H1 (cell line): ENCODE results near the gene CSKMT. TPM values are rescaled to one million over a fixed set of nuclear protein-coding genes. Genes with fewer than 3 reads are reported as not detected.

Experiments used
- BACH1 ChIP-seq: IDR thresholded peaks from 2 replicates; pipeline ENCODE4 v1.6.1; 2012; ENCODE audit warnings: low read length, improper control_type of control experiment
- BCL11A ChIP-seq, 2 experiments: IDR thresholded peaks; one replicate each; pipeline ENCODE4 v1.6.1; 2011; ENCODE audit warnings: low read depth in 2 of 2, low read length in 2 of 2, mild to moderate bottlenecking in 2 of 2
- CBX8 ChIP-seq: fragments of 300-800, 300-1000 bp; sonication (generic); IDR thresholded peaks from 2 replicates; pipeline ENCODE4 v1.7.1; 2016; ENCODE audit warnings: low read depth, low read length, borderline replicate concordance
- CHD1 ChIP-seq: IDR thresholded peaks from 2 replicates; pipeline ENCODE4 v1.6.1; 2012; ENCODE audit warnings: low read depth, low read length, improper control_type of control experiment
- CTBP2 ChIP-seq: IDR thresholded peaks from 2 replicates; pipeline ENCODE4 v1.7.0; 2011; ENCODE audit warnings: borderline replicate concordance, mild to moderate bottlenecking, moderate library complexity, mixed read lengths, low read length; ENCODE audit not compliant: insufficient read depth, insufficient read length
- E2F6 ChIP-seq: IDR thresholded peaks from 2 replicates; pipeline ENCODE4 v1.6.1; 2012; ENCODE audit warnings: inconsistent platforms
- EP300 ChIP-seq, 2 experiments: IDR thresholded peaks; 1 replicate in 1 of 2; 2 replicates in 1 of 2; pipeline ENCODE4 v1.6.1; 2011 to 2012; ENCODE audit warnings: low read depth in 2 of 2, low read length in 2 of 2, mild to moderate bottlenecking in 2 of 2, borderline replicate concordance in 1 of 2, inconsistent platforms in 1 of 2, moderate library complexity in 1 of 2
- HDAC2 ChIP-seq, 2 experiments: fragments of 300-600 bp in 1 of 2; sonication (generic) in 1 of 2; IDR thresholded peaks; 2 replicates each; pipeline ENCODE4 v1.6.1; 2011 to 2012; ENCODE audit warnings: low read depth in 2 of 2, low read length in 2 of 2, mild to moderate bottlenecking in 2 of 2, moderate library complexity in 2 of 2, borderline replicate concordance in 1 of 2, inconsistent platforms in 1 of 2
- HDAC6 ChIP-seq: IDR thresholded peaks from one replicate; pipeline ENCODE4 v1.7.1; 2012; ENCODE audit warnings: low read depth, mild to moderate bottlenecking, inconsistent platforms, low read length, moderate library complexity
- KDM1A ChIP-seq: fragments of 200-600, 300-600 bp; sonication (generic); IDR thresholded peaks from 2 replicates; pipeline ENCODE4 v1.7.1; 2016; ENCODE audit warnings: mild to moderate bottlenecking, low read length, borderline replicate concordance
- KDM4A ChIP-seq: IDR thresholded peaks from one replicate; pipeline ENCODE4 v1.7.1; 2012; ENCODE audit warnings: low read depth, mild to moderate bottlenecking, moderate library complexity, low read length, inconsistent platforms; ENCODE audit not compliant: severe bottlenecking
- NANOG ChIP-seq: IDR thresholded peaks from 2 replicates; pipeline ENCODE4 v1.6.1; 2011; ENCODE audit warnings: low read length, low read depth, mild to moderate bottlenecking, inconsistent platforms; ENCODE audit not compliant: insufficient read depth, poor library complexity, severe bottlenecking
- POLR2A ChIP-seq, 2 experiments: IDR thresholded peaks; 1 replicate in 1 of 2; 2 replicates in 1 of 2; pipeline ENCODE4 v1.6.1; 2011; ENCODE audit warnings: low read depth in 2 of 2, low read length in 2 of 2, mild to moderate bottlenecking in 2 of 2; ENCODE audit errors: control extremely low read depth in 1 of 2
- POLR2AphosphoS5 ChIP-seq: IDR thresholded peaks from 2 replicates; pipeline ENCODE4 v1.6.1; 2011; ENCODE audit warnings: low read depth, low read length
- SAP30 ChIP-seq: fragments of 300-600 bp; sonication (generic); IDR thresholded peaks from 2 replicates; pipeline ENCODE4 v1.7.1; 2012; ENCODE audit warnings: low read length, moderate library complexity, mild to moderate bottlenecking, inconsistent platforms; ENCODE audit not compliant: insufficient read depth, insufficient replicate concordance
- SIRT6 ChIP-seq: IDR thresholded peaks from one replicate; pipeline ENCODE4 v1.7.1; 2012; ENCODE audit warnings: low read length, inconsistent platforms
- SP4 ChIP-seq: IDR thresholded peaks from 2 replicates; pipeline ENCODE4 v1.6.1; 2012; ENCODE audit warnings: low read length, inconsistent platforms
- SUZ12 ChIP-seq: fragments of 200-600 bp; sonication (generic); IDR thresholded peaks from 2 replicates; pipeline ENCODE4 v1.6.1; 2012; ENCODE audit warnings: mild to moderate bottlenecking, inconsistent platforms, low read length, moderate library complexity, mixed read lengths
- TAF7 ChIP-seq: optimal IDR thresholded peaks from 2 replicates; pipeline ENCODE3; 2011; ENCODE audit warnings: low read depth, mild to moderate bottlenecking, inconsistent platforms, low read length, moderate library complexity, borderline replicate concordance
- polyA plus RNA-seq, 7 experiments: library from polyadenylated mRNA; depleted of rRNA in 3 of 7; stranded (reverse) in 5 of 7; unstranded in 2 of 7; fragments of >200 nt in 5 of 7; fragments of 200-250 nt in 2 of 7; gene quantifications; 1 replicate in 5 of 7; 2 replicates in 1 of 7; 4 replicates in 1 of 7; pipeline versions ENCODE4 v1.2.1 to v1.2.3, GENCODE V29; 2011 to 2013; ENCODE audit warnings: missing spikeins in 2 of 7, mixed read lengths in 2 of 7
- total RNA-seq: library from RNA; stranded (reverse); fragmentation: NEBNext Ultra II Directional; extraction: Animal tissue kit (Norgen Biotek cat#: 25700); gene quantifications from 2 replicates; pipeline ENCODE4 v1.2.1, GENCODE V29; 2021

The CSKMT gene
- total and polyA plus RNA-seq, 2 of the 8 experiments (the other 6 are each of a cell fraction or from before 2014, with no cell fraction given), result 12.0 to 66.1 TPM

- no peak for TF ChIP-seq SUZ12
- no peak for TF ChIP-seq SIRT6
- TF ChIP-seq CHD1, result no peak
- no peak for TF ChIP-seq HDAC6
- TF ChIP-seq TAF7, result no peak
- no peak for TF ChIP-seq CBX8
- TF ChIP-seq EP300 (IDR thresholded peaks at IDR 0.05; ENCODE audit: borderline replicate concordance in 1 of 2, low read depth in 2 of 2, low read length in 2 of 2), result no peak
- TF ChIP-seq E2F6, result no peak
- no peak for TF ChIP-seq NANOG
- peak; percentile 75; the same call in 1 of the 2 replicates for TF ChIP-seq POLR2AphosphoS5
- no peak for TF ChIP-seq CTBP2
- TF ChIP-seq SP4, result no peak
- TF ChIP-seq KDM4A, result peak; percentile 53
- no peak for TF ChIP-seq BCL11A (IDR thresholded peaks at IDR 0.05; ENCODE audit: low read depth in 2 of 2, low read length in 2 of 2)
- TF ChIP-seq KDM1A, result no peak
- no peak for TF ChIP-seq BACH1
- TF ChIP-seq HDAC2 (IDR thresholded peaks at IDR 0.05; ENCODE audit: borderline replicate concordance in 1 of 2, low read depth in 2 of 2, low read length in 2 of 2), result no peak
- TF ChIP-seq POLR2A (IDR thresholded peaks at IDR 0.05; ENCODE audit: control extremely low read depth in 1 of 2, low read depth in 2 of 2, low read length in 2 of 2), result peak in 1 of 2 experiments; percentile 62; a peak in 2 of 3 replicates
- TF ChIP-seq SAP30, result no peak
Observed at GRCh38 chr11:62705880-62706849, 41.1 kb downstream of the CSKMT start (continued).
